ENCODE measurements around the gene ADSL.

ADSL gene

DNA sequence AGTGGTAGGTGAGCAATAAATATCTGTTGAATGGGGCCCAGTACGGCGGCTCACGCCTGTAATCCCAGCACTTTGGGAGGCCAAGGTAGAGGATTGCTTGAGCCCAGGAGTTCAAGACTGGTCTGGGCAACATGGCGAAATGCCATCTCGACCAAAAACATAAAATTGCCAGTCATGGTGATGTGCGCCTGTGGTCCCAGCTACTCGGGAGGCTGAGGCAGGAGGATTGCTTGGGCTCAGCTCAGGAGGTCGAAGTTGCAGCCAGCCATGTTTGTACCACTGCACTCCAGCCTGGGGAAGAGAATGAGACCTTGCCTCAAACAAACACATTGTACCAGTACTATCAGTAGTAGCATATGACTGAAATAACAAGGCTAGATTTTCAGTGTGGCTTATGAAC is 28.3 kb downstream of the ADSL start:
- no peak for DNase-seq

DNA sequence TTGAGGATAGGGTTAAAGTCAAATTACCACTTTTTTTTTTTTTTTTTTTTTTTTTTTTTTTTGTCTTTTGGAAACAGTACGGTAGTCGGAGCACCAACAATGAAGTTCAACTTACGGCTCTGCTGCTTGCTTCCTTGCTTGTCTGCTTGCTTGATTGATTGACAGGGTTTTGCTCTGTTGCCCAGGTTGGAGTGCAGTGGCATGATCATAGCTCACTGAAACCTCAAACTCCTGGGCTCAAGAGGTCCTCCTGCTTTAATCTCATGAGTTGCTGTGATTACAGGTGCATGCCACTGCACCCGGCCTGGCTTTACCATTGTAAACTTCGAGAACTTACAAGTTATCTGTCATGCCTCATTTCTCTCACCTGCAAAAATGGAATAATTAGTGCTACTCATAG is 29.8 kb downstream of the ADSL start:
- no peak for DNase-seq

DNA sequence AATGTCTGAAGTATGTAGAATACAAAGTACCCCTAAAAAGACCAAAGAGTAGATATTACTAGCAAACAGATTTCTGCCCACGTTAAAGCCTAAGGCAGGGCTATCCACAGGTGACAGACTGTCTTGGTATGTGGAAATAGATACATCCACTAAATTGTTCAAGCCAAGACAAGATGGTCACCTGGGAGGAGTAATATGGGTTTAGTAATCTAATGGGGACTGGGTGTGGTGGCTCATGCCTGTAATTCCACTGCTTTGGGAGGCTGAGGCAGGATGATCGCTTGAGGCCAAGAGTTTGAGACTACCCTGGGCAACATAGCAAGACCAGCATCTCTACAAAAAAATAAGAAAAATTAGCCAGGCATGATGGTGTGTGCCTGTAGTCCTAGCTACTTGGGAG is 31.6 kb downstream of the ADSL start:
- no peak for DNase-seq

GRCh38 chr22:40378448-40378847 is 32.1 kb downstream of the ADSL start:
- peak; percentile 34 to 47 (median 47) for DNase-seq

GRCh38 chr22:40381461-40381860 is 35.2 kb downstream of the ADSL start:
- no peak for DNase-seq

DNA sequence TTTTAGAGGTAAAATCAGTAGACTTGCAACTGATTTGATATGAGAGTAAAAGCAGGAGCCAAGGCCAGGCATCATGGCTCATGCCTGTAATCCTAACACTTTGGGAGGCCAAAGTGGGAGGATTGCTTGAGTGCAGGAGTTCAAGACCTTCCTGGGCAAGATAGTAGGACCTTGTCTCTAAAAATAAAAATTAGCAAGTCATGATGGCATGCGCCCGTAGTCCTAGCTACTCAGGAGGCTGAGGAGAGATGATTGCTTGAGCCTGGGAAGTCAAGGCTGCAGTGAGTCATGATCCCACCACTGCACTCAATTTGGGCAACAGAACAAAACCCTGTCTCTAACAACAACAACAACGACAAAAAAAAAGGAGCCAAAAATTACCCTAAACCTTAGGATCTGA is 37.6 kb downstream of the ADSL start:
- DNase-seq: peak; percentile 46 to 60 (median 54)

DNA sequence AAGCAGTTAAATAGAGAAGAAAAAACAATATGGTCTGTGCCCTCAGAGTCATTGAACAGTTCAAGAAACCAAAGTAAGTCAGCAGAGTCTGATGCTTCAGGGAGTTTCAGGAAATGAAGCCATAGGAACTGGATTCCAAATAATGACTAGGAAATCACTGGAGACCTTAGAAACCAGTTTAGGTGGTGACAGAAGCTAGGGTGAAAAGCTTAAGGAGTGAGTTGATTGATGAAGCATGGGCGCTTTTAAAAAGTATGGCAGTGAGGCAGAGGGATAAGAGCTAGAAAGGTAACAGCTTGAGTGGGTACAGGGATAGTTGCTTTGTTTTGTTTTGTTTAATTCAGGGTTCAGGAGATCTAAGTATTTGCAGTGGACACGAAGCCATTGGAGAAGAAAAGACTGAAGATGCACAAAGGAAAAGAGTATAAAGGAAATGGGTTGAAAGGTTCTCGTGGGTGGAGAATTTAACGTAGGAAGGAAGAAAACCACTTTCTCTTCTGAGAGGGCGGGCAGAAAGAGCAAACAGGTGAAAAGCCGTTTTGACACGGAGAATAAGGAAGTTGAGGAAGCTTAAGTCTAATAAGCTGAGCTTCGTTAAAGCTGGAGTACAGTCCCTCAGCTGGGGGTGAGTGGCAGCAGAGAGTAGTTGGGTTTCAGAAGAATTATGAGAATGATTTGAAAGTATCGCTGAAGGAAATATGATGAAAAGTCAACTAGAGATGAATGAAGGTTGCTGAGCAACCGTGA is 38.9 kb downstream of the ADSL start:
- peak; percentile 37 to 51 (median 39) for DNase-seq

- no peak for DNase-seq
These were observed 41.4 kb downstream of the ADSL start for GRCh38 chr22:40387746-40388145.

DNA sequence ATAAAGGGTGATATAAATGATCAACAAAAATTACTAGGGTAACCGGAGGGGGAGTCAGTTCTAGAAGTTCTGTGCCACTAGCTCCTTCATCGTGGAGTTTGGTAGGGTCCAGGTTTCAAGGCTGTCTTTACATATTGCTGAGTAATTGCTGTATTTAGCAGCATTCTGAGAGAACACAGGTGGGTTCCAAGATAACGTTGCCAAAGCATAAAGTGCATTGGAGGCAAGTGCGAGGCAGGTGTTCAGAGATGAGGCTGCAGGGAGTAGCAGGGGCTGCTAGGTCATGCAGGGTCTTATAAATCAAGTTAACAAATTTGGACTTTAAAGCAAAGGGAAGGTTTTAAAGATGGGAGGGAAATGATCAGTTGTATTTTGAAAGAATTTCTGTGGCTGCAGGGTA is 41.9 kb downstream of the ADSL start:
- DNase-seq: no peak

GRCh38 chr22:40391417-40391816 is 45.1 kb downstream of the ADSL start:
- DNase-seq: no peak

- DNase-seq: no peak
These were observed 46.3 kb downstream of the ADSL start for GRCh38 chr22:40392618-40393017.

GRCh38 chr22:40394607-40395006 is 48.3 kb downstream of the ADSL start:
- DNase-seq: no peak

GRCh38 chr22:40395607-40396006 is 49.3 kb downstream of the ADSL start:
- DNase-seq: no peak

DNA sequence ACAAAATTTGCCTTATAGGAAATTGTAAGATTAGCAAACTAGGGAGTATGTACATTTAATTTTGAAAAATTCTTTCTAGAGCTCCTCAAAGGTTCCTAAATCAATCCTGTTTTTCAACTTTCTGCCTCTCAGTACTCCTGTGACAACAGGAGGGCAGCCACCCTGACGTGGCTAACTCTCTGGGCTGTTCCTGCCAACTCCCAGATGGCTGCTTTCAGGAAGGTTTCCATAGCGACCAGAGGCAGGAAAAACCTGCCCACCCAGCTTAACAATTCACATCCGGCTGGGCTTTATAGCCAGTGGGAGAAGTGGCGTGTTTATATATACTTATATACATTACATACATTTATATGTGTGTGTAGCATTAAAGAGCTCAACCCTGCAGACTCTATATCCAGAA is 50.6 kb downstream of the ADSL start:
- no peak for DNase-seq

- DNase-seq: no peak
These were observed 51.1 kb downstream of the ADSL start for GRCh38 chr22:40397396-40397795.

DNA sequence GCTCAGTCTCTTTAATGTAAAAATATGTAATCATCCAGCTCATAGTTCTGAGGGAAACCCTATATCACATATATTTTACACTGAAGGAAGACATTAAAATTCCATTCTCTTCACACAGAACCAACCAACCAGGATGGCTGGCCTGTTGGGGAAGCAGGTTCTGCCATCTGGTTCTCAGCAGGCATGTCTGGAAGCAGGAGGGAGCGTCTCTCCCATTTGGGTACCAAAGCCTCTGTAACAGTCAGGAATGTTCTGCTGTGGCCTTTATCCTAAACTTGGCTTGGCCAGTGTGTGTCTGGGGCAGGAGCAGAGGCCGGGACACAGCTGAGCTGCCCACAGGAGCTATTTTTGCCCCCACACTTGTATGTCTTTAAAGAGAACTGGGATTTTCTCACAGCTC is 53.3 kb downstream of the ADSL start:
- no peak for DNase-seq

DNA sequence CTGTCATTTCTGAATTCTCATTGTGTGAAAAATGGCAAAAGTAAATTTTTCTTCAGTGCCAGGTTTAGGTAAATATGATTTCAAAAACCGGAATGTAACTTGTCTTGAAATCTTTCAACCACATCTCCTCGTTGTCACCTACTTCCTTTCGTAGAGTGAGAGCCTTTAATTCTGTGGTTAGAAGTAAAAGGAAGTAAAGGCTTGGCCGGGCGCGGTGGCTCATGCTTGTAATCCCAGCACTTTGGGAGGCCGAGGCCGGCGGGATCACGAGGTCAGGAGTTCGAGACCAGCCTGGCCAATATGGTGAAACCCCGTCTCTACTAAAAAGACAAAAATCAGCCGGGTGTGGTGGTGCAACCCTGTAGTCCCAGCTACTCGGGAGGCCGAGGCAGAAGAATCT is 53.9 kb downstream of the ADSL start:
- DNase-seq: peak; percentile 62 to 73 (median 70)

- no peak for DNase-seq
These were observed 55.2 kb downstream of the ADSL start for GRCh38 chr22:40401532-40401931.

- no peak for DNase-seq
These were observed 55.7 kb downstream of the ADSL start for GRCh38 chr22:40401981-40402406.

GRCh38 chr22:40403141-40403540 is 56.8 kb downstream of the ADSL start:
- no peak for DNase-seq

DNA sequence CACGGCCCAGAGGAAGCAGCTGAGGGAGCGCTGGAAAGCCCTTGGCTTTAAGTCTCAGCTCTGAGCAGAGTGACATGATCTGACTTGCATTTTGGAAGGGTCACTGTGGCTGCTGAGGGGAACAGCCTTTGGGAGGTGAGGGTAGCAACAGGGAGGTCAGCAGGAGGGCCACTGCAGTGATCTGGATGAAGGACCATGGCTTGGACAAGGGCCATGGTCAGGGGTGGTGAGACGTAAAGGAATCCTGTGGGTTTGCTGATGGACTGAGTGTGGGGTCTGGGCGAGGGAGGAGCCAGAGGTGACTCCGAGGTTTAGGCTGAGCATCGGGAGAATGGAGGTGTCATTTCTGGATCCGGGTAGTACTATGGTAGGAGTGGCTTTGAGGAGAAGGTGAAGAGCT is 57.4 kb downstream of the ADSL start:
- DNase-seq: no peak

- DNase-seq: no peak
These were observed 58.2 kb downstream of the ADSL start for GRCh38 chr22:40404251-40405177.

- no peak for DNase-seq
These were observed 59.1 kb downstream of the ADSL start for GRCh38 chr22:40405178-40406062.

All from suppressor macrophage treated with lipopolysaccharide for 1 hour (primary cell).